BLaER1 (cell line): ENCODE results near the gene KIAA0825.
"Not testable (repeated sequence)": the region's sequence is repeated elsewhere in the genome, so short reads cannot be mapped to it uniquely, and the experiment has no call there.

Experiments
- H3K27ac ChIP-seq: shearing (Covaris generic); formaldehyde crosslinking; 2 replicates; pipeline ENCODE4 v1.8.1; 2022
- H3K27me3 ChIP-seq: shearing (Covaris generic); formaldehyde crosslinking; 2 replicates; pipeline ENCODE4 v1.8.1; 2022
- H3K36me3 ChIP-seq: shearing (Covaris generic); formaldehyde crosslinking; 2 replicates; pipeline ENCODE4 v1.8.1; 2022
- H3K4me1 ChIP-seq: shearing (Covaris generic); formaldehyde crosslinking; 2 replicates; pipeline ENCODE4 v1.8.1; 2022
- H3K4me2 ChIP-seq: shearing (Covaris generic); formaldehyde crosslinking; 2 replicates; pipeline ENCODE4 v1.8.1; 2022
- H3K4me3 ChIP-seq: shearing (Covaris generic); formaldehyde crosslinking; 2 replicates; pipeline ENCODE4 v1.8.1; 2022
- H3K9ac ChIP-seq: shearing (Covaris generic); formaldehyde crosslinking; 2 replicates; pipeline ENCODE4 v1.8.1; 2022
- H3K9me3 ChIP-seq: shearing (Covaris generic); formaldehyde crosslinking; 2 replicates; pipeline ENCODE4 v1.8.1; 2022
- H4K20me1 ChIP-seq: shearing (Covaris generic); formaldehyde crosslinking; 2 replicates; pipeline ENCODE4 v1.8.1; 2022
- Cebpa-rat ChIP-seq: shearing (Covaris generic); IDR thresholded peaks from 2 replicates; pipeline ENCODE4 v1.8.1; 2022

KIAA0825 gene

GRCh38 chr5:94180761-94181160 lies 437.6 kb downstream of the KIAA0825 start:
- TF ChIP-seq Cebpa-rat = no peak

GRCh38 chr5:94175912-94176311 lies 442.5 kb downstream of the KIAA0825 start:
- Histone ChIP-seq H4K20me1 (no peaks in the 10 kb centered on the region), H3K9ac (no peak overlapping the region), H3K4me3 (no peak overlapping the region), H3K9me3 (0 out of 2 replicates have a peak, but pooled peaks cover 4% of the 10 kb centered on the region), H3K4me1 (no peaks in the 10 kb centered on the region), H3K27ac (no peak overlapping the region), H3K4me2 (no peak overlapping the region), H3K27me3 (no peaks in the 10 kb centered on the region), H3K36me3 (no peaks in the 10 kb centered on the region)
- TF ChIP-seq Cebpa-rat = no peak

More at GRCh38 chr5:94180761-94181160, 437.6 kb downstream of the KIAA0825 start:
- H3K9me3 ChIP-seq = no peaks in the 10 kb centered on the region
- no peak overlapping the region for H3K27ac ChIP-seq
- no peaks in the 10 kb centered on the region for H4K20me1 ChIP-seq
- no peak overlapping the region for H3K4me2 ChIP-seq
- no peaks in the 10 kb centered on the region for H3K4me1 ChIP-seq
- no peak overlapping the region for H3K4me3 ChIP-seq
- H3K36me3 ChIP-seq = no peaks in the 10 kb centered on the region
- no peaks in the 10 kb centered on the region for H3K27me3 ChIP-seq
- no peak overlapping the region for H3K9ac ChIP-seq

DNA sequence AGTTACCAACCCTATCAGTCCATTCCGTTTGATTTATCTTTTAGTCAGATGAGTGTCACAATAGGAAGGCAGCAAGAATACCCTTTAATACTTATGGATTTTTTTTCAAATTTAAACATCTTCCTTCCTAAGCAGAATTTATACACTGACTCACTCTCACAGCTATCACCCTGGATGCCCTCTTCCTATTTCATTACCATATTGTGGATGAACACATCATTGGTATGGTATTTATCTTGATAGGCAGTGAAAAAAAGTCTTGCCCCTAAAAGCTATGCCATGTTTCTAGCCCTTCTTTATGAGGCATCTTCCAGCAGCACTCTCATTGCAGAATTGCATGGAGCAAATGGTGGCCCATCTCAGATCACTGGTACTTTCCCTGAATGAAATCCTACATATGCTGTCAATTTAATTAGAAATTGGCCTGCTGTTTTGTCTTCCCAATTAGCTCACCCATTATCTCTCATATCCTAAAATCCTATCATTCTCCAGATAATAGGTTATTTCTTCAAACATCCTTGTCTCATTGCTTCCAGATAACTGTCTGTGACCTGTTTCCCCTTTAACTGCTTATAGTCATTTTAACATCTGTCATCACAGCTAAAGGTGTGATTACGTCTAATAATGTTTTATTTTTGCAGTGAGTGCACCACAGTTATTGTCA lies 443.5 kb downstream of the KIAA0825 start:
- H3K9me3 ChIP-seq = 0 out of 2 replicates have a peak, but pooled peaks cover 9% of the 10 kb centered on the region
- no peak overlapping the region for H3K4me3 ChIP-seq
- TF ChIP-seq Cebpa-rat = no peak
- no peaks in the 10 kb centered on the region for H3K27me3 ChIP-seq
- H3K4me1 ChIP-seq = no peaks in the 10 kb centered on the region
- H3K4me2 ChIP-seq = no peak overlapping the region
- H3K27ac ChIP-seq = no peak overlapping the region
- H3K36me3 ChIP-seq = no peaks in the 10 kb centered on the region
- no peaks in the 10 kb centered on the region for H4K20me1 ChIP-seq
- H3K9ac ChIP-seq = no peak overlapping the region

- H4K20me1 ChIP-seq = no peaks in the 10 kb centered on the region
- H3K9ac ChIP-seq = no peak overlapping the region
- TF ChIP-seq Cebpa-rat = no peak
- no peaks in the 10 kb centered on the region for H3K36me3 ChIP-seq
- H3K27ac ChIP-seq = no peak overlapping the region
- H3K4me1 ChIP-seq = no peaks in the 10 kb centered on the region
- H3K27me3 ChIP-seq = no peaks in the 10 kb centered on the region
- H3K4me3 ChIP-seq = no peak overlapping the region
- 0 out of 2 replicates have a peak, but pooled peaks cover 9% of the 10 kb centered on the region for H3K9me3 ChIP-seq
- no peak overlapping the region for H3K4me2 ChIP-seq
These were observed 445.3 kb downstream of the KIAA0825 start for GRCh38 chr5:94173100-94173499.

DNA sequence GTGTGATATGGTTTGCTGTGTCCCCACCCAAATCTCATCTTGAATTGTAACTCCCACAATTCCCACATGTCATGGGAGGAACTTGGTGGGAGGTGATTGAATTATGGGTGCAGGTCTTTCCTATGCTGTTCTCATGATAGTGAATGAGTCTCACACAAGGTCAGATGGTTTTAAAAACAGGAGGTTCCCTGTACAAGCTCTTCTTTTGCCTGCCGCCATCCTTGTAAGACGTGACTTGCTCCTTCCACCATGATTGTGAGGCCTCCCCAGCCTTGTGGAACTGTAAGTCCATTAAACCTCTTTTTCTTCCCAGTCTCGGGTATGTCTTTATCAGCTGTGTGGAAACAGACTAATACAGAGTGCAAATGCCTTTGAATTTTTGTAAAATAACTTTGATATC lies 447.3 kb downstream of the KIAA0825 start:
- not testable (repeated sequence) for H4K20me1 ChIP-seq, H3K27ac ChIP-seq, H3K27me3 ChIP-seq, H3K4me3 ChIP-seq, H3K4me1 ChIP-seq, H3K36me3 ChIP-seq, H3K9me3 ChIP-seq, H3K4me2 ChIP-seq, H3K9ac ChIP-seq

- not testable (repeated sequence) for H3K4me3 ChIP-seq, H4K20me1 ChIP-seq, H3K4me1 ChIP-seq, H3K4me2 ChIP-seq, H3K36me3 ChIP-seq, H3K9ac ChIP-seq, H3K27ac ChIP-seq, H3K9me3 ChIP-seq, H3K27me3 ChIP-seq
These were observed 448.2 kb downstream of the KIAA0825 start for GRCh38 chr5:94170158-94170557.

GRCh38 chr5:94168151-94168550 lies 450.3 kb downstream of the KIAA0825 start:
- no peak for TF ChIP-seq Cebpa-rat
- no peak overlapping the region for H3K4me3 ChIP-seq
- H3K27ac ChIP-seq = no peak overlapping the region
- no peaks in the 10 kb centered on the region for H3K27me3 ChIP-seq
- no peaks in the 10 kb centered on the region for H3K36me3 ChIP-seq
- 0 out of 2 replicates have a peak, but pooled peaks cover 9% of the 10 kb centered on the region for H3K9me3 ChIP-seq
- H3K4me1 ChIP-seq = no peaks in the 10 kb centered on the region
- H4K20me1 ChIP-seq = no peaks in the 10 kb centered on the region
- no peak overlapping the region for H3K9ac ChIP-seq
- no peak overlapping the region for H3K4me2 ChIP-seq

- Histone ChIP-seq H3K4me1 (no peaks in the 10 kb centered on the region), H3K27ac (no peak overlapping the region), H3K4me2 (no peak overlapping the region), H3K36me3 (no peaks in the 10 kb centered on the region), H3K9me3 (no peaks in the 10 kb centered on the region), H3K9ac (no peak overlapping the region), H3K27me3 (no peaks in the 10 kb centered on the region), H3K4me3 (no peak overlapping the region), H4K20me1 (no peaks in the 10 kb centered on the region)
- no peak for TF ChIP-seq Cebpa-rat
These were observed 456.6 kb downstream of the KIAA0825 start for GRCh38 chr5:94161801-94162200.

DNA sequence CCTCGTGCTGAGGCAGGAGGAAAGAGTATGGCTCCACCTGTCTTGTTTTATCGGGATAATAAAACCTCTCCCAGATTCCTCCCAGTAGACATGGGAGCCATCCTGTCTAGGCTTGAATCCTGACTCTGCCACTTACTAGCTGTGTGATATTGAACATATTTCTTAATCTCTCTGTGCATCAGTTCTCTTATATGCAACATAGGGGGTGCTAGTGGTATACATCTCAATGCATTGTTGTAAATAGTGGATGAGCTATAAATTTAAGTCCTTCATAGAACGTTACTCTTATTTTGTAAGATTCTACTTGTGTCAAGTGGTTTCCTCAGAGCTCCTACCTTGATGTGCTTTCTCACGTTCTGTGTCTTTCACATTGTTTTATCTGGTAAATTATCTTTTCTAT lies 459.3 kb downstream of the KIAA0825 start:
- no peaks in the 10 kb centered on the region for H3K36me3 ChIP-seq
- no peaks in the 10 kb centered on the region for H3K9me3 ChIP-seq
- H3K4me3 ChIP-seq = no peak overlapping the region
- H3K4me2 ChIP-seq = no peak overlapping the region
- H4K20me1 ChIP-seq = no peaks in the 10 kb centered on the region
- no peak overlapping the region for H3K9ac ChIP-seq
- TF ChIP-seq Cebpa-rat = no peak
- H3K27me3 ChIP-seq = no peaks in the 10 kb centered on the region
- no peaks in the 10 kb centered on the region for H3K4me1 ChIP-seq
- no peak overlapping the region for H3K27ac ChIP-seq

- Histone ChIP-seq H3K9ac (no peak overlapping the region), H3K27ac (no peak overlapping the region), H3K9me3 (no peaks in the 10 kb centered on the region), H3K4me1 (no peaks in the 10 kb centered on the region), H3K27me3 (no peaks in the 10 kb centered on the region), H3K4me2 (no peak overlapping the region), H3K36me3 (no peaks in the 10 kb centered on the region), H3K4me3 (no peak overlapping the region), H4K20me1 (no peaks in the 10 kb centered on the region)
- no peak for TF ChIP-seq Cebpa-rat
These were observed 460.5 kb downstream of the KIAA0825 start for GRCh38 chr5:94157704-94158539.
